Measurements from ENCODE around the gene TSACC.

Gene TSACC

GRCh38 chr1:156376958-156377919 is 38.9 kb downstream of the TSACC start:
- DNase-seq (ENCODE audit: low read depth), result no peak

GRCh38 chr1:156378557-156378956 is 40.2 kb downstream of the TSACC start:
- no peak for DNase-seq (ENCODE audit: low read depth)

GRCh38 chr1:156379420-156380165 is 41.3 kb downstream of the TSACC start:
- DNase-seq (ENCODE audit: low read depth), result no peak

GRCh38 chr1:156382561-156382960 is 44.2 kb downstream of the TSACC start:
- no peak for DNase-seq (ENCODE audit: low read depth)

GRCh38 chr1:156383023-156383422 is 44.7 kb downstream of the TSACC start:
- no peak for DNase-seq (ENCODE audit: low read depth)

GRCh38 chr1:156384007-156384406 is 45.7 kb downstream of the TSACC start:
- no peak for DNase-seq (ENCODE audit: low read depth)

GRCh38 chr1:156384658-156385057 is 46.3 kb downstream of the TSACC start:
- no peak for DNase-seq (ENCODE audit: low read depth)

- peak; percentile 20 for DNase-seq (ENCODE audit: low read depth)
These were observed 47.3 kb downstream of the TSACC start for GRCh38 chr1:156385534-156386031.

GRCh38 chr1:156386134-156386901 is 48.0 kb downstream of the TSACC start:
- no peak for DNase-seq (ENCODE audit: low read depth)

- DNase-seq (ENCODE audit: low read depth), result no peak
These were observed 48.9 kb downstream of the TSACC start for GRCh38 chr1:156386949-156387869.

- DNase-seq (ENCODE audit: low read depth), result no peak
These were observed 49.5 kb downstream of the TSACC start for GRCh38 chr1:156387870-156388173.

- DNase-seq (ENCODE audit: low read depth), result no peak
These were observed 50.1 kb downstream of the TSACC start for GRCh38 chr1:156388174-156389137.

- DNase-seq (ENCODE audit: low read depth), result no peak
These were observed 51.0 kb downstream of the TSACC start for GRCh38 chr1:156389311-156389710.

GRCh38 chr1:156390469-156391365 is 52.4 kb downstream of the TSACC start:
- DNase-seq (ENCODE audit: low read depth), result no peak

GRCh38 chr1:156391366-156391677 is 53.0 kb downstream of the TSACC start:
- DNase-seq (ENCODE audit: low read depth), result no peak

- DNase-seq (ENCODE audit: low read depth), result no peak
These were observed 53.4 kb downstream of the TSACC start for GRCh38 chr1:156391701-156392100.

- DNase-seq (ENCODE audit: low read depth), result no peak
These were observed 54.1 kb downstream of the TSACC start for GRCh38 chr1:156392452-156392853.

- DNase-seq (ENCODE audit: low read depth), result no peak
These were observed 54.8 kb downstream of the TSACC start for GRCh38 chr1:156393095-156393494.

GRCh38 chr1:156394082-156394481 is 55.8 kb downstream of the TSACC start:
- DNase-seq (ENCODE audit: low read depth), result no peak
